GM12878 (cell line): ENCODE measurements around the gene KIAA1217. TPM values are rescaled to one million over a fixed set of nuclear protein-coding genes. Genes with fewer than 3 reads are reported as not detected.

ENCODE experiments used
- ATAC-seq: fragments of 200-7000 bp; cut with Tn5 transposase; 3 replicates; pipeline ENCODE4 v1.9.1; 2020; ENCODE audit warnings: mild to moderate bottlenecking, moderate library complexity
- BruUV-seq: library from RNA; stranded (reverse); fragments of 400-500 nt; replicated peaks from 2 replicates; lab custom pipeline; 2021; lab: Mats Ljungman, UMichigan
- CTCF ChIA-PET: fragments of 300-600 bp; sonication (Branson Sonifier 250); formaldehyde crosslinking; extraction: SDS; loops from one replicate; lab custom pipeline; 2021; ENCODE audit warnings: inconsistent platforms; lab: Yijun Ruan, JAX
- POLR2A ChIA-PET: fragments of 350-600 bp; formaldehyde crosslinking; extraction: SDS; loops from one replicate; lab custom pipeline; 2021; ENCODE audit warnings: inconsistent platforms; lab: Charles Lee
- RAD21 ChIA-PET: fragments of 300-600 bp; sonication (Branson Sonifier 250); formaldehyde crosslinking; loops from one replicate; lab custom pipeline; 2023; ENCODE audit warnings: antibody characterized with exemption; ENCODE audit not compliant: unreplicated experiment; lab: Charles Lee
- SMC1A ChIA-PET: fragments of 300-600 bp; sonication (Branson Sonifier 250); formaldehyde crosslinking; loops from one replicate; lab custom pipeline; 2023; ENCODE audit not compliant: unreplicated experiment, uncharacterized antibody; lab: Charles Lee
- DNase-seq: peaks from one replicate; pipeline ENCODE4 v3.0.0-alpha.2; 2011; ENCODE audit warnings: low read depth, low spot score
- FAIRE-seq: peaks from 3 replicates; lab custom pipeline; 2011; peaks lifted over from hg19 to GRCh38; lab: Jason Lieb, UNC
- H2AFZ ChIP-seq: 2 replicates; pipeline ENCODE4 v1.6.0; 2011; ENCODE audit warnings: low read depth, low read length, control low read depth; ENCODE audit not compliant: control insufficient read depth
- H3K27ac ChIP-seq: 2 replicates; pipeline ENCODE4 v1.5.1; 2011; ENCODE audit warnings: control low read depth; ENCODE audit not compliant: control insufficient read depth, insufficient read depth
- H3K27me3 ChIP-seq, 2 experiments: replicated peaks in 1 of 2; 2 replicates each; pipeline versions ENCODE4 v1.6.0 to v1.6.1; 2011; ENCODE audit warnings: low read length in 1 of 2; ENCODE audit not compliant: control insufficient read depth in 2 of 2, insufficient read depth in 2 of 2
- H3K36me3 ChIP-seq, 2 experiments: 2 replicates each; pipeline ENCODE4 v1.5.1; 2011; ENCODE audit warnings: low read length in 1 of 2; ENCODE audit not compliant: control insufficient read depth in 2 of 2, insufficient read depth in 2 of 2
- H3K4me1 ChIP-seq: 2 replicates; pipeline ENCODE4 v1.6.1; 2011; ENCODE audit warnings: mild to moderate bottlenecking, low read length, moderate library complexity, mixed read lengths; ENCODE audit not compliant: control insufficient read depth, insufficient read depth
- H3K4me2 ChIP-seq: 2 replicates; pipeline ENCODE4 v1.6.0; 2011; ENCODE audit warnings: control low read depth; ENCODE audit not compliant: control insufficient read depth, insufficient read depth
- H3K4me3 ChIP-seq: fragments of 200-600 bp; sonication (generic); 2 replicates; pipeline ENCODE4 v1.5.1; 2016
- H3K79me2 ChIP-seq: 2 replicates; pipeline ENCODE4 v1.6.0; 2011; ENCODE audit warnings: low read length; ENCODE audit not compliant: control insufficient read depth, insufficient read depth
- H3K9ac ChIP-seq: 2 replicates; pipeline ENCODE4 v1.8.0; 2011; ENCODE audit warnings: low read length, control low read depth, mixed read lengths; ENCODE audit not compliant: control insufficient read depth, insufficient read depth
- H3K9me3 ChIP-seq: replicated peaks from 3 replicates; pipeline ENCODE4 v1.5.1; 2011; ENCODE audit warnings: mild to moderate bottlenecking, low read length; ENCODE audit not compliant: control insufficient read depth, insufficient read depth
- H4K20me1 ChIP-seq: 2 replicates; pipeline ENCODE4 v1.6.0; 2011; ENCODE audit not compliant: control insufficient read depth, insufficient read depth
- BHLHE40 ChIP-seq, 2 experiments: fragments of 450-650 bp in 1 of 2; IDR thresholded peaks; 2 replicates each; pipeline ENCODE4 v1.6.1; 2011 to 2017; ENCODE audit warnings: low read depth in 2 of 2, borderline replicate concordance in 1 of 2, improper control_type of control experiment in 1 of 2, low read length in 1 of 2, mild to moderate bottlenecking in 1 of 2
- NR2C1 ChIP-seq: fragments of 450-650 bp; IDR thresholded peaks from 2 replicates; pipeline ENCODE4 v1.6.1; 2017; ENCODE audit warnings: antibody characterized with exemption, mild to moderate bottlenecking, moderate library complexity
- RUNX3 ChIP-seq: IDR thresholded peaks from 2 replicates; pipeline ENCODE4 v1.6.1; 2012; ENCODE audit warnings: low read length, inconsistent platforms
- SRF ChIP-seq, 2 experiments: IDR thresholded peaks; 2 replicates each; pipeline ENCODE4 v1.6.1; 2011; ENCODE audit warnings: low read depth in 2 of 2, low read length in 2 of 2, mild to moderate bottlenecking in 1 of 2, moderate library complexity in 1 of 2
- STAT3 ChIP-seq: IDR thresholded peaks from 2 replicates; pipeline ENCODE4 v1.6.1; 2011; ENCODE audit warnings: low read depth, low read length, improper control_type of control experiment
- ZNF687 ChIP-seq: fragments of 450-650 bp; IDR thresholded peaks from 2 replicates; pipeline ENCODE4 v1.6.1; 2017; ENCODE audit warnings: mild to moderate bottlenecking, moderate library complexity
- WGBS: methylation state at CpG from one replicate; pipeline ENCODE4 v1.1.6; 2016; ENCODE audit warnings: low lambda C conversion rate; ENCODE audit not compliant: insufficient replicate concordance, insufficient coverage; ENCODE audit errors: missing lambda C conversion rate; 5-methylcytosine and 5-hydroxymethylcytosine counted together
- in situ Hi-C: fragments of 300-500 bp; cut with MboI; formaldehyde crosslinking; loops from 9 replicates; pipeline ENCODE4 v1.14.3; 2018; ENCODE audit warnings: mixed read lengths
- intact Hi-C: fragments of 100-400 bp; cut with micrococcal nuclease; formaldehyde crosslinking; loops from one replicate; pipeline ENCODE4 v1.14.2; 2022; ENCODE audit not compliant: unreplicated experiment
- polyA plus RNA-seq, 11 experiments: library from polyadenylated mRNA; depleted of rRNA in 4 of 11; unstranded in 6 of 11; stranded (reverse) in 5 of 11; fragments of >200 nt; fragmentation: Nextera tagmentation in 4 of 11; fragmentation: Illumina TruSeq in 1 of 11; extraction: Ambion mirVana in 4 of 11; extraction: Trizol in 1 of 11; gene quantifications; 1 replicate in 1 of 11; 2 replicates in 10 of 11; pipeline versions ENCODE4 v1.2.1 to v1.2.3, GENCODE V29; 2011 to 2016; ENCODE audit warnings: inconsistent platforms in 2 of 11, missing spikeins in 2 of 11, low read depth in 1 of 11
- total RNA-seq, 4 experiments: library from RNA; depleted of rRNA in 3 of 4; stranded (reverse); fragments of >200 nt in 3 of 4; fragmentation: Illumina TruSeq in 1 of 4; extraction: Trizol in 1 of 4; gene quantifications; 2 replicates each; pipeline versions ENCODE4 v1.2.1 to v1.2.3, GENCODE V29; 2013 to 2021
- TF ChIP-seq, protein P1 (sequence below): IDR thresholded peaks from 2 replicates; pipeline ENCODE4 v1.6.1; 2012; ENCODE audit warnings: improper control_type of control experiment, low read depth, low read length; ENCODE audit not compliant: insufficient replicate concordance

The KIAA1217 gene
- total and polyA plus RNA-seq, 10 of the 15 experiments (the other 5 are each of a cell fraction or from before 2014, with no cell fraction given): 0.57 to 3.8 (median 2.1) TPM

GRCh38 chr10:24357344-24358004, 148.5 kb downstream of the KIAA1217 start (continued):
- TF ChIP-seq ZNF687: no peak

DNA sequence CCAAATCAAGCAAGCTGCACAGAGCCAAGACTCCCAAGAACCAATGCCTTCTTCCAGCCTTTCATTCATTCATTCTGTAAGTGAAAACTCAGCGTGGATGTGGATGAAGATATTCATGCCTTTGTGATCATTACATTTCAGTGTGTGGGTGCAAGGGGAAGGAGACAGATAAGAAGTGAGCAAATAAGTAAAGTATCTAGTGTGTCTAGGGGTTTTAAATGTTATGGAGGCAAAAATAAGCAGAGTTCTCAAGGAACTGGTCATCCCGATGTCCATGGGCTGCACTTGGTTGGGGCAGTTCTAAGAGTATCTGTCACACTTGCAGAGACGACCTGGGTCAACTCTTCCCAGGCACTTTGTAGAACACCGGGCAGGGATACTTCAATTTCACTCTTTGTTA, 149.1 kb downstream of the KIAA1217 start:
- no peaks in the 10 kb centered on the region for H3K9me3 ChIP-seq
- H3K27me3 ChIP-seq: no peaks in the 10 kb centered on the region
- POLR2A ChIA-PET: no interaction called here
- SMC1A ChIA-PET: interaction anchor here (0.8 to 3.4 kb wide), 5 partner anchors 9 to 146 kb away, joined by 3 to 11 read pairs (median 5); no protein-coding TSS in a partner anchor
- no peak overlapping the region for H3K27ac ChIP-seq
- no peak overlapping the region for H3K4me3 ChIP-seq
- H3K79me2 ChIP-seq: no peaks in the 10 kb centered on the region
- DNase-seq (no peak), FAIRE-seq (no peak), ATAC-seq (no peak)
- no TSS peak for BruUV-seq
- in situ Hi-C loops (no loop called here), intact Hi-C loops (no loop called here)
- TF ChIP-seq BHLHE40 (IDR thresholded peaks at IDR 0.05; ENCODE audit: borderline replicate concordance in 1 of 2, low read depth in 2 of 2, low read length in 1 of 2) (no peak), NR2C1 (no peak), STAT3 (no peak), SRF (IDR thresholded peaks at IDR 0.05; ENCODE audit: low read depth in 2 of 2, low read length in 2 of 2) (no peak), RUNX3 (no peak)
- TF ChIP-seq, protein P1, sequence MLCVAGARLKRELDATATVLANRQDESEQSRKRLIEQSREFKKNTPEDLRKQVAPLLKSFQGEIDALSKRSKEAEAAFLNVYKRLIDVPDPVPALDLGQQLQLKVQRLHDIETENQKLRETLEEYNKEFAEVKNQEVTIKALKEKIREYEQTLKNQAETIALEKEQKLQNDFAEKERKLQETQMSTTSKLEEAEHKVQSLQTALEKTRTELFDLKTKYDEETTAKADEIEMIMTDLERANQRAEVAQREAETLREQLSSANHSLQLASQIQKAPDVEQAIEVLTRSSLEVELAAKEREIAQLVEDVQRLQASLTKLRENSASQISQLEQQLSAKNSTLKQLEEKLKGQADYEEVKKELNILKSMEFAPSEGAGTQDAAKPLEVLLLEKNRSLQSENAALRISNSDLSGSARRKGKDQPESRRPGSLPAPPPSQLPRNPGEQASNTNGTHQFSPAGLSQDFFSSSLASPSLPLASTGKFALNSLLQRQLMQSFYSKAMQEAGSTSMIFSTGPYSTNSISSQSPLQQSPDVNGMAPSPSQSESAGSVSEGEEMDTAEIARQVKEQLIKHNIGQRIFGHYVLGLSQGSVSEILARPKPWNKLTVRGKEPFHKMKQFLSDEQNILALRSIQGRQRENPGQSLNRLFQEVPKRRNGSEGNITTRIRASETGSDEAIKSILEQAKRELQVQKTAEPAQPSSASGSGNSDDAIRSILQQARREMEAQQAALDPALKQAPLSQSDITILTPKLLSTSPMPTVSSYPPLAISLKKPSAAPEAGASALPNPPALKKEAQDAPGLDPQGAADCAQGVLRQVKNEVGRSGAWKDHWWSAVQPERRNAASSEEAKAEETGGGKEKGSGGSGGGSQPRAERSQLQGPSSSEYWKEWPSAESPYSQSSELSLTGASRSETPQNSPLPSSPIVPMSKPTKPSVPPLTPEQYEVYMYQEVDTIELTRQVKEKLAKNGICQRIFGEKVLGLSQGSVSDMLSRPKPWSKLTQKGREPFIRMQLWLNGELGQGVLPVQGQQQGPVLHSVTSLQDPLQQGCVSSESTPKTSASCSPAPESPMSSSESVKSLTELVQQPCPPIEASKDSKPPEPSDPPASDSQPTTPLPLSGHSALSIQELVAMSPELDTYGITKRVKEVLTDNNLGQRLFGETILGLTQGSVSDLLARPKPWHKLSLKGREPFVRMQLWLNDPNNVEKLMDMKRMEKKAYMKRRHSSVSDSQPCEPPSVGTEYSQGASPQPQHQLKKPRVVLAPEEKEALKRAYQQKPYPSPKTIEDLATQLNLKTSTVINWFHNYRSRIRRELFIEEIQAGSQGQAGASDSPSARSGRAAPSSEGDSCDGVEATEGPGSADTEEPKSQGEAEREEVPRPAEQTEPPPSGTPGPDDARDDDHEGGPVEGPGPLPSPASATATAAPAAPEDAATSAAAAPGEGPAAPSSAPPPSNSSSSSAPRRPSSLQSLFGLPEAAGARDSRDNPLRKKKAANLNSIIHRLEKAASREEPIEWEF: no peak
- H3K36me3 ChIP-seq: no peaks in the 10 kb centered on the region
- no peaks in the 10 kb centered on the region for H3K4me1 ChIP-seq
- CTCF ChIA-PET: interaction anchor here (2.8 to 4.8 kb wide), 2 partner anchors 161 to 364 kb away, joined by 13 to 45 read pairs; no protein-coding TSS in a partner anchor
- no peak overlapping the region for H3K4me2 ChIP-seq
- 28% methylated on average over 4 of the region's 4 CpGs for WGBS
- H4K20me1 ChIP-seq: no peaks in the 10 kb centered on the region
- H2AFZ ChIP-seq: no peak overlapping the region
- RAD21 ChIA-PET: interaction anchor here (2.0 to 2.1 kb wide), 2 partner anchors 161 to 364 kb away, joined by 7 read pairs; no protein-coding TSS in a partner anchor
- no peak overlapping the region for H3K9ac ChIP-seq
